ENCODE measurements around the gene TFDP2.

- TF ChIP-seq, protein P1, sequence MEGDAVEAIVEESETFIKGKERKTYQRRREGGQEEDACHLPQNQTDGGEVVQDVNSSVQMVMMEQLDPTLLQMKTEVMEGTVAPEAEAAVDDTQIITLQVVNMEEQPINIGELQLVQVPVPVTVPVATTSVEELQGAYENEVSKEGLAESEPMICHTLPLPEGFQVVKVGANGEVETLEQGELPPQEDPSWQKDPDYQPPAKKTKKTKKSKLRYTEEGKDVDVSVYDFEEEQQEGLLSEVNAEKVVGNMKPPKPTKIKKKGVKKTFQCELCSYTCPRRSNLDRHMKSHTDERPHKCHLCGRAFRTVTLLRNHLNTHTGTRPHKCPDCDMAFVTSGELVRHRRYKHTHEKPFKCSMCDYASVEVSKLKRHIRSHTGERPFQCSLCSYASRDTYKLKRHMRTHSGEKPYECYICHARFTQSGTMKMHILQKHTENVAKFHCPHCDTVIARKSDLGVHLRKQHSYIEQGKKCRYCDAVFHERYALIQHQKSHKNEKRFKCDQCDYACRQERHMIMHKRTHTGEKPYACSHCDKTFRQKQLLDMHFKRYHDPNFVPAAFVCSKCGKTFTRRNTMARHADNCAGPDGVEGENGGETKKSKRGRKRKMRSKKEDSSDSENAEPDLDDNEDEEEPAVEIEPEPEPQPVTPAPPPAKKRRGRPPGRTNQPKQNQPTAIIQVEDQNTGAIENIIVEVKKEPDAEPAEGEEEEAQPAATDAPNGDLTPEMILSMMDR (IDR thresholded peaks at IDR 0.05): no peak
- no peak for TF ChIP-seq POLR2A (IDR thresholded peaks at IDR 0.05)
Measured at GRCh38 chr3:142031575-142031974, 117.8 kb downstream of the TFDP2 start.
